HG03139 (cell line): ENCODE results near the gene TBC1D1.
"Not testable (repeated sequence)": the region's sequence is repeated elsewhere in the genome, so short reads cannot be mapped to it uniquely, and the experiment has no call there.

Experiments
- ATAC-seq: cut with Tn5 transposase; IDR thresholded peaks from one replicate; pipeline ENCODE4 v1.9.1; 2021; ENCODE audit not compliant: unreplicated experiment

Gene TBC1D1

DNA sequence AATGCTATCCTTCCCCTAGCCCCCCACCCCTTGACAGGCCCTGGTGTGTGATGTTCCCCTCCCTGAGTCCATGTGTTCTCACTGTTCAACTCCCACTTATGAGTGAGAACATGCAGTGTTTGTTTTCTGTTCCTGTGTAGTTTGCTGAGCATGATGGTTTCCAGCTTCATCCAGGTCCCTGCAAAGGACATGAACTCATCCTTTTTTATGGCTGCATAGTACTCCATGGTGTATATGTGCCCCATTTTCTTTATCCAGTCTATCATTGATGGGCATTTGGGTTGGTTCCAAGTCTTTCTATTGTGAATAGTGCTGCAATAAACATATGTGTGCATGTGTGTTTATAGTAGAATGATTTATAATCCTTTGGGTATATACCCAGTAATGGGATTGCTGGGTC is 32.2 kb downstream of the TBC1D1 start:
- ATAC-seq = not testable (repeated sequence)

DNA sequence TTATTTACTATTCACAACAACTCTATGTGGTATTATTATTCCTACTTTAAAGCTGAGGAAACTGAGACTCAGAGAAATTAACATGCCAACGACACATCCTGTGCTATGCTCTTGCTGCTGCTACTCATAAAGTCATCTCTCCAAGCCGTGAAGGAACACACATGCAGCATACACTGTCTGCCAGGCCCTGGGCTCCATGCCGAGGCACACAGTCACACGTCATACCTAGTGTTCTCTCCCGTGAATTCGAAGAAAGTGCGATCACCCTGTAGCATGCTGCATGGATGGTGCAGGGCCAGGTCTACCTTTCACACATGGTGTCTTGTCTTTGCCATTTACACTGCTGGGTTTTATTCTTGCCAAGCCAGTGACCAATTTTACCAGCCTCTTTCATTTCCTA is 34.1 kb downstream of the TBC1D1 start:
- ATAC-seq = no peak

DNA sequence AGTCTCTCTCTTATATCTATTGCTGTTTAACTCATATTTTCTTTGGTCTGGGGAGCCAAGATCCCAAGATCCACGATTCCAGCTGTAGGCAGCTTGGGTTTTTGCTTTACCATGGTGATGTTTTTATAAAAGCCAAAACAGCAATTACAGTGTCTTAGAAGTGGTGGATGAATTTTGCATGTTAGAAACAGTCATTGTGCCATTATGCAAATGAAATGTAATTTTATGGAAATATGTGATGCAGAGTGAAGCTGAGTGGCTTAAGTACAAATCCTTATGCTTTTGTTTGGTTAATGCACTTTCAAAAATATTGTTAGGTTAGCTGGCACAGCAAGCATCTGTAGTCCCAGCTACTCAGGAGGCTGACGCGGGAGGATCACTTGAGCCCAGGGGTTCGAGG is 36.5 kb downstream of the TBC1D1 start:
- no peak for ATAC-seq

DNA sequence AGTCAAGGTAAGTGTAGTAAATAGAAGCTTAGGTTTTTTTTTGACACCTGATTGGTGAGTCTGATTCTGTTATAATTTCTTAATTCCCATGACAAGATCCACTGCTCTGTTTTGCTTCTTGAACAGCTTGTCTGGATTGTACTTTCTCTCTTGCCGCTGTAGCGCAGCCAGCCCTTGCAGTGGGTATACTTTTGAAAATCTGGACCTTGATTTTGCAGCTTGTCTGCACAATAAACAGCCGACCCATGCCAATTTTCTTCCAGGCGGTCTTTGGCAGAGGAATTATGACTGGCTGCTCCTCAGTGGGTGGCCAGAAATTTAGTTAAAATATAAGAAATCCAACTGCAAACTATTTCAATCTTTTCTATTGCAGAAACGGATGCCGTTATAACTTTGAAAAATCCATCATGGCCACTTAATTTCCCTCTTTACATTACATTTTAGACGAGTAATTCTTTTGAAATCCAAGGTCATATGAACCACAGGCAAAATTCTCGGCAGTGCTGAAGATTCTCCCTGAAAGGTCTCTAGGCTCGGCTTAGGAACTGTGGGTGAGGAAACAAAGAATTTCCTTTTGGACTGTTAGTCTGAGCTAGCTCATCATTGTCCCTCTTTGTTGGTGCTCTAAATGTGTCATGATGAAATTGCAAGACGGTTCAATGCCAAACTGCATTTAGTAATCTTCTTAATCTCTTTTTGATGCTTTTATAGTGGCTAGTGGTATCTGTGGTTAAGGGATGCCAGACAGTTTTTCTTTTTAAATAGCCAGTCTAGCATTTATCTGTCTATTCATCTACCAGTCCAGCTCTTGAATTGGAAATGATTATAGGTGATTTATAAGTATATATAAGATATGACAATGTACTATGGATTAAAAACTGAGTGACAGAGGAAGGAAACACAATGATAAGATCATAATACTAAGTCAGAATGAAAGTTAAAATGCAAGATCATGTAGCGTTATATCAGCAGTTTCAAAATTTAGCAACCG is 37.8 kb downstream of the TBC1D1 start:
- ATAC-seq = no peak

DNA sequence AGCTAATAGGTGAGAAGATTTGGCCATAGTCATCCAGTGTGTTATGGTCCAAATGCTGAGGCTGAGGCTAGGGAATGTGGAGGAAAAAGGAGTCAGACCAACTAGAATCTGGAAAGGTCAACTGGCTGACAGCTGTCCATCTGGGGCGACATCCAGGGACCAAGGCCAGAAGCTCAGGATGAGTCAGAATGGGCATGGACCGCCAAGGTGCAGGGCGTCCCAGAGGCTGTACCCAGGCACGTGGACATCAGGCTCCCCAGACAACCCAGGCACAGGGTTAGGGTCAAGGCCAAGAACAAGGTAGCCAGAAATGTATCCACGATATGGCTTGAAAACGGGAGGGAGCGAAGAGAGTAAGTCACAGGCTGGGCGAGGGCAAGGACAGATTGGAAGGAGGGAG is 43.2 kb downstream of the TBC1D1 start:
- no peak for ATAC-seq

DNA sequence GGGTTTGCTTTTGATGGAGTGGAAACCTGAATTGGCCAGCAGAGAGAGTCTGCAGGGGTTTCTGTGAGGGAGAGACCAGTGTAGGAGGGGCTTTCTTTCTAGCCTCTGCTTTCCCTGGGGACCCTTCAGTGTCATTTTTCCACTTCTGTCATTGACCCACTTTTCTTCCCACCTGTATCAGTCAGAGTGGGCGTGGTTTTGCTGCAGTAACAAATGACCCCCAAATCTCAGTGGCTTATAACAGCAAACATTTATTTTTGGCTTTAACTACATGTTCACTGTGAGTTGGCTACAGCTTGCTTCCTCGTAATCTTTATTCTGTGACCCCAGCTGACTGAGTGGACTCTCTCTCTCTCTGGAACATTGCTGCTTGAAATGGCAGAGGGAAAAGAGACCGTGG is 43.7 kb downstream of the TBC1D1 start:
- no peak for ATAC-seq

DNA sequence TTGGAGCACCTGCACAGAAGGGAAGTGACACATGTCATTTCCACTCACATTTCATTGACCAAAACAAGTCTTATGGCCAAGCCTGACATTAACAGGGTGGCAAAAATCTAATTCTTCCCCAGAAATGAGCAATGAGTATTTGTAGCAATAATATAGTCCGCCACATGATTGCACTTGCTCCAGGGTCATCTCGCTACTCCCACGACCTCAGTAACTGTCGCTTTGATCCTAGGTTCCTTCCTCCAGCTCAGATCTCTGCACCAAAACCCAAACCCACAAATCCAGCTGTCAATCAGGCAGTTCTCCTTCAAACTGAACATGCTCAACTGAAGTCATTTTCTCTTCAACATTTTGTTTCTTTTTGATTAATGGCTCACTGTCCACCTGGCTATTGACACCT is 44.1 kb downstream of the TBC1D1 start:
- no peak for ATAC-seq

DNA sequence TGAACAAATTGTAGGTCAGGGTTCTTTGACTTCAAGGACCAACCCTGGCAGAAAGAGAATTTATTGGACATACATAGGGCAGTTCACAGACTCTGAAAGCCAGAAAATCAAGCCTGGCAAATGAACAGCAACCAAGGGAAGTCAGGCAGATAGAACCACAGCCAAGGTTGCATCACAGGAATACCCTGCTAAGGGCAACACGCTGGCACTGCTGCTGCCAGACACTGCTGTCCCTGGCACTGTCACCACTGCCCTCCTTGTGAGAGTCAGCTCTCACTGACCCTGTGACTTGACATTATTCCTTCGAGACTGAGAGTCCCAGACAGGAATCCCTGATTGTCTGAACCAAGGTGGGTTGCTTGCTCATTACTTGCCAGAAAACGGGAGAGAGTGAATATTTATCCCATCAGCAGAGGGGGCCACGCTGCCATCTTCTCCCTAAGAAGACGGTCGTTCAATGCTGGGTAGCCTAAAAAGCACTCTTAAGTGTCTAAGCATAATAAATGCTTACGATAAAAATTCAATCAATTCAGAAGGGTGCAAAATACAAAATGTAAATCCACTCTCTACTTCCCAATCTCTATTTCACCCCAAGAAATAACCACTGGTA is 46.1 kb downstream of the TBC1D1 start:
- no peak for ATAC-seq

DNA sequence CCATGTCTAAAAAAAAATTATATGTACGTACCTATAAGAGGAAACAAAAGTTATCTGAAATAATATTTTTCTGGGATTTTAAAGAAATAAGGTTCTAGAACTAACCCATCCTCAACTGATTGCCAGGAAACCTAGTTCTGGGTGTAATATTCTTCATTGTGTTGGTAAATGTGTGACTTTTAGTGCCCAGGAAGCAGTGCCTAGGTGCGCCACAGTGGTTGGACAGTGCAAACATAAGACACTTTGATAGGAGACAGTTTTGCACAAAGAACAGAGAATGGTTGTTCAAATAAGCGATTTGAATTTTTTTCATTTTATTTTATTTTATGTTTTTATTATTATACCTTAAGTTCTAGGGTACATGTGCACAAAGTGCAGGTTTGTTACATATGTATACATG is 47.3 kb downstream of the TBC1D1 start:
- ATAC-seq = no peak

DNA sequence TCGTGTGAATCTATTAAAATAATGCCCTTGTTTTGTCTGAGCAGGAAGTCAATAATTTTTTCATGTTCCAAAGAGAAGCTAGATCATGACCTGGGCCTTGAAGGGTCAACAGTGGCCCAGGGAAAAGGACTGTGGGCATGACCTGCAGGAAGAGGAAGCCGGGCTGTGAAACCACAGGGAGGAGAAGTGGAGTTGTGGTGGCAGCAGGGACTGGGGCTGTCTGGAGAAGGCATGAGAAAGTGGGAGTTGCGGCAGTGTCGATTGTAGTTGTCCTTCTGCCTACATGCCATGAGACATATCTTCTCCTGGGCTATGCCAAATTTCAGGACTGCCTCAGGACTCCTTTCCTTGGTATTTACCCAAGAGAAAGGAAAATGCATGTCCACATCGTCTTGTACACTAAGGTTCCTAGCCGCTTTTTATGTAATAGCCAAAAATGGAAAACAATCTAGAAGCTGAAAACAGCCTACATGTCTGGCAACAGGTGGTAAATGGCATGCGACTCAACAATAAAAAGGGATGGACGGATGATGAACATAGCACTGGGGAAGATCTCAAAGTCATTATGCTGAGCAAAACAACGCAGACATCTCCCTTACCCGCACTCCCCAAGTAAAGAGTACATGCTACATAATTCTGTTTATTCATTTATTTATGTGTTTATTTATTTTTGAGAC is 55.8 kb downstream of the TBC1D1 start:
- ATAC-seq = no peak

DNA sequence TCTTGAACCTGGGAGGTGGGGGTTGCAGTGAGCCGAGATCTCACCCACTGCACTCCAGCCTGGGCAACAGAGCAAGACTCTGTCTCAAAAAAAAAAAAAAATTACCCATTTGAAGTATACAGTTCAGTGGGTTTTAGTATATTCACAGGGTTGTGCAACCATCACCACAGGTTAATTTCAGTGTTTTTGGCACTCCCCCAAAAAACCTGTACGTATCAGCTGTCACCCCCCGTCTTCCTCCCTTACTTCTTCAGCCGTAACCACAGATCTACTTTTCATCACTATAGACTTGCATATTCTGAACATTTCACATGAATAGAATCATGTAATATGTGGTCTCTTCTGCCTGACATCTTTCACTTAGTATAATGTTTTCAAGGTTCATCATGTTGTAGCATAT is 57.7 kb downstream of the TBC1D1 start:
- ATAC-seq = no peak

DNA sequence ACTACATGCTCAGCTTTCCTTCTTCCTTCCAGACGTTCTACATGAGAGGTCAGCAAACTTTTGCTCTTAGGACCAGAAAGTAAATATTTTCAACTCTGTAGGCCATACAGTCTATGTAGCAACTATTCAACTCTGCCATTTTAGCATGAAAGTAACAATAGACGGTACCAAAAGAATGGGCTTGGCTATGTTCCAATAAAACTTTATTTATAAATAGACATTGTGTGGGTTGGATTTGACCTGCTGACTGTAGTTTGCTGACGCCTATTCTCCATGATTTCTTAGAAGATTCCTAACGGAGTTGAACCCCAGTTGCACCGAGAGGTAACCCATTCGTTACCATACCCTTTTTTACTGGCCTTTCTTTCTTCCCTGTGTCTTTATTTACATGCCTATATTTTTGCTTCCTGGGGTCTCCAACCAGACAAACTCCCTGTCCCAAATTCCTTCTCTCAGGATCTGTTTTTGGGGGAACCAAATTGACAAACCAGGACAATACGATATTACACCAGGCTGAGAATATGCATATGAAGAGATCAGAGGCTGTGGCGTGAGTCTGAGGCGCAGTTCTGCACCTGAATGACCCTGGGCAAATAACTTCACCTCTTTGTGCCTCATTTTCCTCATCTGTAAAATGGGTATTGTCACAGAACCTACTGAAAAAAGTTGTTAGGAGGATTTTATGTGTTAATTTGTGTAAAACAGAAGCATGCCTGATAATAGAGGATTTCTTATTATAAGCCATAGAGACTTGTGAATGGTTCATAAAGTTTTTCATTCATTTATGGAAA is 58.9 kb downstream of the TBC1D1 start:
- ATAC-seq = no peak

DNA sequence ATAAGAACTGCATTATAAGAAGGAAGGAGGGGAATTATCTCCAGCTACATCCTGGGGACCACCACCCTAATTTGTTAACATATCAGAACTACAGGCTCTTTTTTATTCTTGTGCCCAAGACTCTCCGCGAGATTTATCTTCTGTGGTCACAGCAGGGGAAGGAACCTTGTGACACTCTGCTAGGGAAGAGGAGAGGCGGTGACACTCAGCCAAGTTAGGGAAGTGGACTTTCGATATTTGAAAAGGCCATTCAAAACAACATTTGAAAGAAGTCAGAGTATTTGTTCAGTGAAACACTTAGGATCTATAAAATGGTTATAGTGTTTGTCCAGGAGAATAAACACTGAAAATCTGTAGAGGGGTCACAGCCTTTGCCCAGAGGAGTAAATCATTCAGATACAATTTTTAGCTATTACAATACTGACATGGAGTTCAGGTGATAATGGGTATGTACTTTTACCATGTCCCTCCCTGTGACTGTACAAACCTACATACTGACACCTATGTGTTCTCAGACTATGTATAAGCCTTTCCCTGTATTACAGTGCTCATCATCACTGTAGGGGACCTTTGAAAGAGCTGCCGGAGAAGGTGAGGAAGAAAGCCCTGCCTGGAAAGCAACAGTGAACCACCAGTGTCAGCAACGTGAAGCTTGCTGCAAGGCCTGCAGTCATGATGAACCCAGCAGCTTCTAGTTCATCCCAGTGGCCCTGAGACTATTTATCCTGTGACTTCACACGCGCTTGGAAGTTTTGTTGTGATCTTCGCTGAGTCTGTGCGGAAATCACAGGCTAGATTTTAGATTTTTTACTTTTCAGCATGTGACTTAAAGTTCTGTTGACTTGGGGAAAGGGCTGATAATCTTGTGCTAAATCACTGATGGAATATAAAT is 60.8 kb downstream of the TBC1D1 start:
- no peak for ATAC-seq

DNA sequence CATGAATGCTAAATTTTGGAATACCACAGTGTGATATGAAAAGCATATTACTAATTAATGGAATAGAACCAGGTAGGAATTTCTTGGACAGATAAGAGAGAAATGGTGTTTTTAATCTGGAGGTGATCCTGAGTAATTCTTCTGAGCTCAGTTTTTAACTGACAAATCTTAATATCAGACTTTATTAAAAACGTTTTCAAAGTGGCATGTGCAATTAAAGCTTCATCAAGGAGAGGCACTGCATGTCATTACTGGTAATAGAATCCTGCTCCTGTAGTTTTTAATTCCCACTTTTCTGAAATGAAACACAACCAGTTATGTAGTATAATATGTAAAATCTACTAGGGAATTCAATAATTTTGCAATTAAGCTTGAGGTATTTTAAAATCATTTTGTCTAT is 62.3 kb downstream of the TBC1D1 start:
- no peak for ATAC-seq

DNA sequence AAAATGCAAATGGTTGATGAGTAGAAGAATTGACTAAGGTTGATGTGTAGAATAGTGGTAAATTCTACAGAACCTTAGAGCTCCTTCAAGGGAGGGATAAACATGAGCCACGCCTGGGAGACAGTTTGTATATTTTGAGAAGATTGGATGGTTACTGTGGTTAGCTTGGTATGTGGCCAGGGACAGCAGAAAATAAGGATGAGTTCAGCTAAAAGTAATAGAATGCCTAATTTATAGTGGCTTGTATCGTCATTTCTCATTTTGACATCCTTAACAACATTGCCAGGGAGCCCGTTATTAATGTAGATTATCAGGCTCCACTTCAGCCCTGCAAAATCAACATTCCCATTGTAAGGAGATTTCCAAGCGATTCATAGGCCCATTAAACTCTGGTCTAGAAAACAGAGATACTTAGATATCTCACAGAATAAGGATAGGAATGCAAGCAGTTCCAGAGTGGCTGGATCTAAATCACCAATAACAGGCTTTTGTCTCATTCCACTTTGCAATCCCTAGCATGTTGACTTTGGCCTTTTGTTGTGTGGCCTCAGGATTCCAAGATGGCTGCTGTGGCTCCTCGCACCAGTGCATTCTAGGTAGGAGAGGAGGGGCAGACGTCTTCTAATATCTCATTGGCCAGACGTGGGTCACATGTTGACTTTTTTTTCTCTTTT is 62.9 kb downstream of the TBC1D1 start:
- ATAC-seq = no peak

DNA sequence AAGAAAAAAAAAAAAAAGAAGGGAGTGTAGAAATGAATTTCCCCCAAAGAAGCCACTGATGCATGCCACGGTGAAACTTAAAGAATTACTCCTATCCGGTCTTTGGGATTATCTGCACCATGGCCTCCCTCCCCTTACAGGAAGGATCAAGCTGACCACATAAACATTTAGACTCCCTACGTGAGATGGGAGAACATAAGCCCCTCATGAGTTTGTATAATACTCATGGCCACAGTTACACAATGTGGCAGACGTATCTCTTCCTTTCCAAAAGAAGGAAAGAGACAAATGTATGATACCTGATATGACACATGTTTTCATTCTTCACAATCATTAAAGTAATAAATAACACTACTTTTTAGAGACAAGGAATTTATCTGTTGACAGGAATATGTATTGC is 66.1 kb downstream of the TBC1D1 start:
- ATAC-seq = no peak

DNA sequence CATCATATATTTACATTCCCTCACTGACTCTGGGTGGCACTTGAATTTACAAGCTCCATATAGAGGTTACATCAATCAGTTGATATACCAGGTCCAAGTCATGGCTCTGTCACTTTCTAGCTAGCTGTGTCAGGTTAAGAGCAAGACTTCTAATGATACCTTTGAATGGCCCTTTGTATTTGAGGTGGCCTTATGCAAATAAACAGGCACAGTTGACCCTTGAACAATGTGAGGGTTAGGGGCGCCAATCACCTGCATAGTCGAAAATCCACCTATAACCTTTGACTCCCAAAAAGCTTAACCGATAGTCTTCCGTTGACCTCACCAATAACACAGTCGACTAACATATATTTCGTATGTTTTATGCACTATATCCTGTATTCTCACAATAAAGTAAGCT is 68.0 kb downstream of the TBC1D1 start:
- no peak for ATAC-seq

DNA sequence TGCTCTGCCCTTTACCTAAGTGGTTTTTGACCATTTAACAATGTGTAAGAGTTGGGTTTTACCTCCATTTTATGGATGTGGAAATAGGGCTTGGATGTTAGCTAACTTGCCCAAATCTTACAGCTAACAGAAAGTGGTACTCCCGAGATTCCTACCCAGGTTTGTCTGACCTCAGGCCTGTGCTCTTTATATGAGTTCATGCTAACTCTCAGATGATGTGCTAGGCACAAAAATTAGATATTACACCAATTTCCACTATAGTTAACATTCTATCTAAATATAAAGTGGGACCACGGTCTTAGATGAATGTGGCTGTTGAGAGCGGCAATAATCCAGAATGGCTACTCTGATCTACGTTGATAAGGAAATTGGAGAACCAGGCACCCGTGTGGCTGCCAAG is 69.2 kb downstream of the TBC1D1 start, which contains the start of gene PTTG2:
TSS of gene PTTG2 (plus strand) at position 301 of the 400 bp plus-strand sequence. CDS start at position 338, 37 bp downstream.
- no peak for ATAC-seq

DNA sequence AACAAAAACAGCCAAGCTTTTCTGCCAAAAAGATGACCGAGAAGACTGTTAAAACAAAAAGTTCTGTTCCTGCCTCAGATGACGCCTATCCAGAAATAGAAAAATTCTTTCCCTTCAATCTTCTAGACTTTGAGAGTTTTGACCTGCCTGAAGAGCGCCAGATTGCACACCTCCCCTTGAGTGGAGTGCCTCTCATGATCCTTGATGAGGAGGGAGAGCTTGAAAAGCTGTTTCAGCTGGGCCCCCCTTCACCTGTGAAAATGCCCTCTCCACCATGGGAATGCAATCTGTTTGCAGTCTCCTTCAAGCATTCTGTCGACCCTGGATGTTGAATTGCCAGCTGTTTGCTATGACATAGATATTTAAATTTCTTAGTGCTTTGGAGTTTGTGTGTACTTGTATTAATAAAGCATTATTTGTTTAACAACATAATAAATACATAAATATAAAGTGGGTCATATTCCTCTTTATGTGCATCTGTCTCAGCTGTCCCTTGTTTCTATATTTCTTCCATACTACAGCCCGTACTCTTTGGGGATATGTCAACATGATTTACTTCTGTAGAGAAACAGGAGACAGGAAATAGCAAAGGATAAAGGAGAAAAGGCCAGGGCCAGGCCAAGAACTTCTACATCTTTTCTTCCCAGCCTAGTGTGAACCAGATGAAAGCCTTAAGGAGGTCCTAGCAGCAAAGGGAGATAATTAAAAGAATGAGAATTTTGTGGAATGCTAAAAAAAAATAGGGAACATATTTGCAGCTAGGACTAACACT is 70.0 kb downstream of the TBC1D1 start:
- ATAC-seq = no peak
